Coronary artery (tissue), 2 donors: ENCODE results near the gene HOXA10.
A peak's percentile ranks its signal among the peaks of the same experiment; 100 is the strongest.

ENCODE experiments used
- DNase-seq: peaks from one replicate; pipeline ENCODE4 v3.0.0-alpha.2; 2017; ENCODE audit warnings: low spot score
- H3K27ac ChIP-seq, 2 donors: fragments of 200-600 bp; sonication (generic); one replicate each; pipeline ENCODE4 v1.5.1; 2016 to 2019
- H3K4me3 ChIP-seq: fragments of 200-600 bp; sonication (generic); 2 replicates; pipeline ENCODE4 v1.5.1; 2016; ENCODE audit warnings: mild to moderate bottlenecking, moderate library complexity
- TF ChIP-seq, protein P1 (sequence below): fragments of 200-600 bp; sonication (generic); IDR thresholded peaks from one replicate; pipeline ENCODE4 v1.5.1; 2019; ENCODE audit warnings: antibody characterized with exemption

The HOXA10 gene

GRCh38 chr7:27124902-27125689 lies 49.0 kb downstream of the HOXA10 start:
- DNase-seq: peak; percentile 26
- TF ChIP-seq, protein P1, sequence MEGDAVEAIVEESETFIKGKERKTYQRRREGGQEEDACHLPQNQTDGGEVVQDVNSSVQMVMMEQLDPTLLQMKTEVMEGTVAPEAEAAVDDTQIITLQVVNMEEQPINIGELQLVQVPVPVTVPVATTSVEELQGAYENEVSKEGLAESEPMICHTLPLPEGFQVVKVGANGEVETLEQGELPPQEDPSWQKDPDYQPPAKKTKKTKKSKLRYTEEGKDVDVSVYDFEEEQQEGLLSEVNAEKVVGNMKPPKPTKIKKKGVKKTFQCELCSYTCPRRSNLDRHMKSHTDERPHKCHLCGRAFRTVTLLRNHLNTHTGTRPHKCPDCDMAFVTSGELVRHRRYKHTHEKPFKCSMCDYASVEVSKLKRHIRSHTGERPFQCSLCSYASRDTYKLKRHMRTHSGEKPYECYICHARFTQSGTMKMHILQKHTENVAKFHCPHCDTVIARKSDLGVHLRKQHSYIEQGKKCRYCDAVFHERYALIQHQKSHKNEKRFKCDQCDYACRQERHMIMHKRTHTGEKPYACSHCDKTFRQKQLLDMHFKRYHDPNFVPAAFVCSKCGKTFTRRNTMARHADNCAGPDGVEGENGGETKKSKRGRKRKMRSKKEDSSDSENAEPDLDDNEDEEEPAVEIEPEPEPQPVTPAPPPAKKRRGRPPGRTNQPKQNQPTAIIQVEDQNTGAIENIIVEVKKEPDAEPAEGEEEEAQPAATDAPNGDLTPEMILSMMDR: no peak
- Histone ChIP-seq H3K4me3 (no peak overlapping the region), H3K27ac (no peak overlapping the region)

GRCh38 chr7:27124096-27124901 lies 49.8 kb downstream of the HOXA10 start:
- TF ChIP-seq, protein P1: no peak
- peak; percentile 59 for DNase-seq
- Histone ChIP-seq H3K4me3 (no peak overlapping the region), H3K27ac (no peak overlapping the region)

DNA sequence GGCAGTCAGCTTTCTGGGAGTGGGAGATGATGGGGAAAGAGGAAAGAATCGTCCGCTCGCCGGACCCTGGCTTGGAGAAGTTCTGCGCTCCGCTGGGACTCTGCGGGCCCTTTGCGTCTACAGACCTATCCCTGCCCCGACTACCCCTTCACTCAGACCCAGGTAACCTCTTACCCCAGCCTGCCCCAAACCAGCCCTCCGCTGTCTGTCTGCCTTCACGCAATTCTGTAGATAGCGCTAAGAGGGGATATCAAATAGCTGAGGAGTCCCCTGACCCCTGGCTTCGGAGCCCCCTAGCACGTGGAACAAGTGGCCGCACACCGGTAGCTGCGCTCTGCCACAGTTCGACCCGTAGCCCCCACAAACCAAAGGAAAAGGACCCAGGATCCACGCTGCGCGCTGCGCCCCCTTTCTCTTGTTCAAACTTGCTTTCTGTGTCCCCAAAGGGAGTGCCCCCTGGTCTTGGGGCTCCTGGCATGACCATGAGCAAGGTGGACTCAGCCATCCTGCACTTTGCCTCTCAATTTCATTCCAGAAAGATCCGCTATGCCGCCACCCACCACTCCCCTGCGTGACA lies 50.6 kb downstream of the HOXA10 start:
- peak; percentile 52 for DNase-seq
- Histone ChIP-seq H3K4me3 (no peak overlapping the region), H3K27ac (no peak overlapping the region)
- TF ChIP-seq, protein P1: no peak

DNA sequence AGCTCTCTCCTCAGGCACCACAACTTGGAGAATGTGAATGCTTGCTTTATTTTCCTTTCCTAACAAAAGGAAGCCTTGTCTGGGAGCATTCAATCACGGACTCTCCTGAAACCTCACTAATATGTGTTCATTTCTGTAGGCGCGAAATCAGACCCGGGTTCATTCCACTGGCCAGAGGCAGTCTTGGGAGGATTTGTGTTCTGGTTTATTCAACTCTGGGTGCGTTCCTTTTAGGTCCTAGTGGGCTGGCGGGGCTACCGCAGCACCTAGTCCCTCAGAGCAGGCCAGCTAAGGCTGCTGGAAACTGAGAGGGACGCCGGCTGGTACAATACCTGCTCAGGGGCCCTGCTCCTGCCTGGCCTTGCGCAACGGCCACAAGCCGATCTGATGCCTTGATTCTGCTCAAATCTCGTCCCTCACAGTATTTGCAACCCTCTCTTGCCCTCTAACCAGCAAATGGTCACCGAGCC lies 51.1 kb downstream of the HOXA10 start:
- TF ChIP-seq, protein P1: no peak
- no peak overlapping the region for H3K27ac ChIP-seq
- DNase-seq: peak; percentile 50
- H3K4me3 ChIP-seq: no peak overlapping the region

- peak; percentile 62 for DNase-seq
- TF ChIP-seq, protein P1: no peak
- H3K4me3 ChIP-seq: no peak overlapping the region
- H3K27ac ChIP-seq: peak overlapping the region in 1 of 2 donors; percentile 3
Measured at GRCh38 chr7:27122077-27122910, 51.8 kb downstream of the HOXA10 start.

DNA sequence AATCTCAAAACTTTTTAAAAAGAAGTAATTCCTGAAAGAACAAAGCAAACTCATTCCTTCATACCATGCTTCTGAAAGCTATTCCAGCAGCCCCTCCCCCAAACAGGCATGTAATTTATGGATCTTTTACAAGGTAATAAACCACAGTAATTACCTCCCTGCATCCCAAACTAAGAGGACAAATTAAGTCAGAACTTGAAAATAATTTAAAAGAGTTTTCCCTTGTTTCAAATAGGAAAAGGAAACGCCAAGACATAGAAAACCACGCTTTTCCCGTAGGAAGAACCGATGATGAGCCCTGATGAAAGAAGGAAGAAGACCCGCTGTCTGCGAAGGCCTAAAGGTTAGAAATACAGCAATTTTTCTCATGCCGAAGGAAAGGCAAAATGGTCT lies 52.4 kb downstream of the HOXA10 start:
- TF ChIP-seq, protein P1: no peak
- Histone ChIP-seq H3K27ac (no peak overlapping the region), H3K4me3 (no peak overlapping the region)
- DNase-seq: no peak
